IMR-90 (cell line): ENCODE data around the gene SAMD4B. TPM values are rescaled to one million over a fixed set of nuclear protein-coding genes. Genes with fewer than 3 reads are reported as not detected.

Experiments used
- ATAC-seq: fragments of 200-7000 bp; cut with Tn5 transposase; 2 replicates; pipeline ENCODE4 v1.9.1; 2020; ENCODE audit warnings: low read depth, mild to moderate bottlenecking, moderate library complexity
- BruUV-seq: library from RNA; stranded (reverse); fragments of 400-500 nt; replicated peaks from 2 replicates; lab custom pipeline; 2021; lab: Mats Ljungman, UMichigan
- CTCF ChIA-PET: fragments of 300-600 bp; formaldehyde crosslinking; extraction: SDS; loops from one replicate; lab custom pipeline; 2021; ENCODE audit warnings: antibody characterized with exemption; lab: Yijun Ruan, JAX
- POLR2A ChIA-PET: fragments of 300-600 bp; sonication (Branson Sonifier 250); formaldehyde crosslinking; loops from one replicate; lab custom pipeline; 2022; ENCODE audit warnings: antibody characterized with exemption; ENCODE audit not compliant: unreplicated experiment; lab: Charles Lee
- DNase-seq: peaks from one replicate; pipeline ENCODE4 v3.0.0; 2013
- H2AFZ ChIP-seq: replicated peaks from 2 replicates; pipeline ENCODE3; 2013; ENCODE audit warnings: low read length, mild to moderate bottlenecking; ENCODE audit not compliant: poor library complexity
- H2AK5ac ChIP-seq: 2 replicates; pipeline ENCODE4 v1.6.1; 2013; ENCODE audit warnings: low read depth, low read length, inconsistent platforms
- H2AK9ac ChIP-seq: replicated peaks from 2 replicates; pipeline ENCODE3; 2013; ENCODE audit warnings: mild to moderate bottlenecking, low read depth, low read length, moderate library complexity; ENCODE audit not compliant: poor library complexity
- H2BK120ac ChIP-seq: 2 replicates; pipeline ENCODE4 v1.6.1; 2013; ENCODE audit warnings: low read depth, low read length, inconsistent platforms
- H2BK15ac ChIP-seq: 3 replicates; pipeline ENCODE4 v1.6.1; 2013; ENCODE audit warnings: low read depth, low read length, inconsistent platforms
- H2BK20ac ChIP-seq: 2 replicates; pipeline ENCODE4 v1.6.1; 2013; ENCODE audit warnings: low read depth, mild to moderate bottlenecking, inconsistent platforms, low read length, moderate library complexity
- H2BK5ac ChIP-seq: 2 replicates; pipeline ENCODE4 v1.6.1; 2013; ENCODE audit warnings: mild to moderate bottlenecking, low read depth, low read length, inconsistent platforms; ENCODE audit not compliant: poor library complexity, severe bottlenecking
- H3K14ac ChIP-seq: replicated peaks from 2 replicates; pipeline ENCODE4 v1.6.1; 2013; ENCODE audit warnings: low read depth, low read length, inconsistent platforms
- H3K18ac ChIP-seq: 2 replicates; pipeline ENCODE4 v1.6.1; 2013; ENCODE audit warnings: low read depth, low read length, control low read depth
- H3K23ac ChIP-seq: 2 replicates; pipeline ENCODE4 v1.6.1; 2013; ENCODE audit warnings: low read depth, low read length, inconsistent platforms
- H3K27ac ChIP-seq: 2 replicates; pipeline ENCODE4 v1.5.1; 2013; ENCODE audit warnings: mild to moderate bottlenecking, control low read depth, low read length; ENCODE audit not compliant: insufficient read depth
- H3K27me3 ChIP-seq: 2 replicates; pipeline ENCODE4 v1.6.1; 2013; ENCODE audit warnings: low read length; ENCODE audit not compliant: control insufficient read depth, insufficient read depth
- H3K36me3 ChIP-seq: 2 replicates; pipeline ENCODE4 v1.6.1; 2013; ENCODE audit warnings: low read length, mixed read lengths; ENCODE audit not compliant: control insufficient read depth, insufficient read depth
- H3K4ac ChIP-seq: 2 replicates; pipeline ENCODE4 v1.6.1; 2013; ENCODE audit warnings: low read depth, low read length, inconsistent platforms
- H3K4me1 ChIP-seq: 2 replicates; pipeline ENCODE4 v1.6.1; 2013; ENCODE audit warnings: low read length, mixed read lengths; ENCODE audit not compliant: control insufficient read depth, insufficient read depth
- H3K4me2 ChIP-seq: 2 replicates; pipeline ENCODE4 v1.6.1; 2013; ENCODE audit warnings: low read depth, mild to moderate bottlenecking, control low read depth, low read length, moderate library complexity
- H3K4me3 ChIP-seq: 2 replicates; pipeline ENCODE4 v1.5.1; 2013; ENCODE audit warnings: low read depth, mild to moderate bottlenecking, control low read depth, low read length, moderate library complexity; ENCODE audit not compliant: insufficient read depth
- H3K56ac ChIP-seq: 2 replicates; pipeline ENCODE4 v1.6.1; 2013; ENCODE audit warnings: low read length, inconsistent platforms; ENCODE audit not compliant: insufficient read depth; ENCODE audit errors: extremely low read depth
- H3K79me1 ChIP-seq, 2 experiments: 2 replicates each; pipeline ENCODE4 v1.6.1; 2013; ENCODE audit warnings: low read length in 2 of 2, inconsistent platforms in 1 of 2, low read depth in 1 of 2
- H3K9ac ChIP-seq: 2 replicates; pipeline ENCODE4 v1.6.1; 2013; ENCODE audit warnings: low read depth, low read length, control low read depth
- H3K9me1 ChIP-seq: 2 replicates; pipeline ENCODE4 v1.6.1; 2013; ENCODE audit warnings: low read length, inconsistent platforms; ENCODE audit not compliant: insufficient read depth
- H3K9me3 ChIP-seq: 2 replicates; pipeline ENCODE4 v1.6.1; 2013; ENCODE audit warnings: low read length; ENCODE audit not compliant: control insufficient read depth, insufficient read depth
- H4K20me1 ChIP-seq: 2 replicates; pipeline ENCODE4 v1.6.1; 2013; ENCODE audit warnings: low read length, inconsistent platforms; ENCODE audit not compliant: insufficient read depth
- H4K5ac ChIP-seq: 2 replicates; pipeline ENCODE4 v1.6.1; 2013; ENCODE audit warnings: mild to moderate bottlenecking, low read depth, low read length, control low read depth
- H4K8ac ChIP-seq, 2 experiments: 2 replicates each; pipeline ENCODE4 v1.6.1; 2013; ENCODE audit warnings: low read depth in 2 of 2, low read length in 2 of 2, control low read depth in 1 of 2, inconsistent platforms in 1 of 2
- H4K91ac ChIP-seq: 2 replicates; pipeline ENCODE4 v1.6.1; 2013; ENCODE audit warnings: low read depth, low read length, inconsistent platforms; ENCODE audit not compliant: insufficient read depth
- CEBPB ChIP-seq: IDR thresholded peaks from 2 replicates; pipeline ENCODE4 v1.6.1; 2012; ENCODE audit warnings: low read depth, low read length, improper control_type of control experiment
- FOS ChIP-seq: fragments of 150-350 bp; IDR thresholded peaks from 2 replicates; pipeline ENCODE4 v1.6.1; 2016; ENCODE audit warnings: low read depth, low read length
- MAZ ChIP-seq: IDR thresholded peaks from 2 replicates; pipeline ENCODE4 v1.6.1; 2012; ENCODE audit warnings: low read depth, mild to moderate bottlenecking, low read length, improper control_type of control experiment, moderate library complexity, borderline replicate concordance
- POLR2A ChIP-seq: IDR thresholded peaks from 2 replicates; pipeline ENCODE4 v1.6.1; 2012; ENCODE audit warnings: mild to moderate bottlenecking, low read depth, low read length
- WGBS, 2 experiments: methylation state at CpG; one replicate each; pipeline versions ENCODE4 v1.1.5 to v1.1.7; 2013; ENCODE audit warnings: missing lambda C conversion rate in 2 of 2; ENCODE audit not compliant: insufficient read length in 1 of 2; ENCODE audit errors: extremely low coverage in 2 of 2; 5-methylcytosine and 5-hydroxymethylcytosine counted together
- dilution Hi-C: fragments of 300-500 bp; cut with HindIII; formaldehyde crosslinking; loops from one replicate; pipeline ENCODE4 v1.14.3; 2018; ENCODE audit warnings: low sequenced_read_pairs; ENCODE audit not compliant: unreplicated experiment
- in situ Hi-C: fragments of 300-500 bp; cut with MboI; formaldehyde crosslinking; loops from 3 replicates; pipeline ENCODE4 v1.14.3; 2019; ENCODE audit warnings: low sequenced_read_pairs, inconsistent platforms, mixed read lengths
- intact Hi-C: fragments of 100-400 bp; cut with micrococcal nuclease; formaldehyde crosslinking; loops from 2 replicates; pipeline ENCODE4 v1.10.0; 2022
- polyA plus RNA-seq, 3 experiments: library from polyadenylated mRNA; depleted of rRNA; stranded (reverse); fragments of >200 nt; gene quantifications; 2 replicates each; pipeline ENCODE4 v1.2.3, GENCODE V29; 2012; ENCODE audit warnings: low replicate concordance in 1 of 3
- total RNA-seq: library from RNA; depleted of rRNA; stranded (reverse); fragments of >200 nt; gene quantifications from 2 replicates; pipeline ENCODE4 v1.2.3, GENCODE V29; 2012

The SAMD4B gene
- total and polyA plus RNA-seq, 2 of the 4 experiments (the other 2 are of a cell fraction) = 18.3 to 97.2 TPM

GRCh38 chr19:39319892-39320248, 22.4 kb upstream of the SAMD4B start:
- Histone ChIP-seq H4K20me1 (no peaks in the 10 kb centered on the region; the same call in 1 of the 2 replicates), H4K5ac (no peak overlapping the region), H3K9me3 (no peaks in the 10 kb centered on the region), H3K14ac (no peak overlapping the region), H3K4ac (no peak overlapping the region), H2AFZ (peak overlapping the region; percentile 89), H3K9me1 (no peaks in the 10 kb centered on the region), H3K56ac (no peak overlapping the region), H3K27ac (no peak overlapping the region), H2AK9ac (peak overlapping the region; percentile 93), H3K9ac (no peak overlapping the region), H2BK5ac (no peak overlapping the region), H3K4me1 (peaks cover 2% of the 10 kb centered on the region; the same call in 1 of the 2 replicates), H4K8ac (no peak overlapping the region), H3K36me3 (no peaks in the 10 kb centered on the region), H3K27me3 (peaks cover 30% of the 10 kb centered on the region), H3K79me1 (no peaks in the 10 kb centered on the region), H3K4me3 (peak overlapping the region; percentile 69), H2BK15ac (no peak overlapping the region), H2BK120ac (no peak overlapping the region), H3K18ac (no peak overlapping the region), H3K23ac (no peak overlapping the region), H2BK20ac (no peak overlapping the region), H2AK5ac (no peak overlapping the region), H3K4me2 (peak overlapping the region; percentile 60), H4K91ac (no peak overlapping the region)
- dilution Hi-C loops (no loop called here), intact Hi-C loops (no loop called here), in situ Hi-C loops (loop anchor here (10.0 kb wide), 1 partner anchor 365 kb away; no protein-coding TSS in a partner anchor)
- no peak for TF ChIP-seq FOS
- TF ChIP-seq MAZ = no peak
- TF ChIP-seq POLR2A = no peak
- no peak for TF ChIP-seq CEBPB
- no TSS peak for BruUV-seq
- ChIA-PET CTCF (no interaction called here), POLR2A (no interaction called here)
- no CpG with 5 or more reads among the region's 16 CpGs for WGBS, 2 experiments
- DNase-seq = no peak
- no peak for ATAC-seq
